22Rv1 (cell line): ENCODE data around the gene NUF2.

ENCODE experiments used
- CTCF ChIP-seq: fragments of 450-650 bp; IDR thresholded peaks from 2 replicates; pipeline ENCODE4 v1.5.1; 2017; ENCODE audit warnings: mild to moderate bottlenecking
- ZFX ChIP-seq: fragments of 450-650 bp; IDR thresholded peaks from 2 replicates; pipeline ENCODE4 v1.6.1; 2017; ENCODE audit warnings: antibody characterized with exemption, borderline replicate concordance

DNA sequence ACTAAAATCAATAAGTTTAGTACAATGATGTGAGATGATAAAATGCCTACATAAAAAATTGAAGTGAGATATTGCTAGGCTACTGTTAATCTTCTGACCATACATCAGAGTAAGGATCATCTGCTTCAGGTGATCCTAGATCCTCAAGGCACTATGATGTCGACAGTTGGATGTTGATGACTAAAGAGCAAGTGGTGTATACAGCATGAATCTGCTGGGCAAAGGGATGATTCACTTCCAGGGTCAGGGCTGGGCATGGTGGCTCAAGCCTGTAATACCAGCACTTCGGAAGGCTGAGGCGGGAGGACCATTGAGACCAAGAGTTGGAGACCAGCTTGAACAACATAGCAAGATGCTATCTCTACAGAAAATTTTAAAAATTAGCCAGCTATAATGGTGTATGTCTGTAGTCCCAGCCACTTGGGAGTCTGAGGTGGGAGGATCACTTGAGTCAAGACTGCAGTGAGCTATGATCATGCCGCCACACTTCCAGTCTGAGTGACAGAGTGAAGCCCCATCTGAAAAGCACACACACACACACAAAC lies 24.6 kb downstream of the NUF2 start:
- TF ChIP-seq CTCF (no peak), ZFX (no peak)
